ENCODE data around the gene OSBPL6.

DNA sequence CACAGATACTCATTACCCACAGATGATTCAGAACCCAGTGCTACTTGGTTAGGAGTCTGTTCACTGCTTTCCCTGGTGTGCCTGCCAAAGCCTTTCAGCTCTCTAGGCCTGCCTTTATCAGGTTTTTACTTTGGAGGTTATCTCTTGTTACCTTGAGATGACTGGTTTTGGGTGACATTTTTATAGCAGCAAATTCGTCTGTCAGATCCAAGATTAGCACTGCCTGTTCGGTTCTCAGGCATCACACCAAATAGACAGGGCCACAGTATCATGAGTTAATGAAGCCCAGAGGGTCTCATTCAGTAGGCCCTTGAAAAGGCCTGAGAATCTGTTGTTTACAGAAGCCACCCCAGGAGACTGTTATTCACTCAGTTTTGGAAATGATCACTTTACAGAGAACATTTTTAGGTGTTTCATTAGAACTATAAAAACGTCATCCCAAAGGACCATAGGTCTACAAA lies 121.2 kb downstream of the OSBPL6 start:
- TF ChIP-seq GATA3 (IDR thresholded peaks at IDR 0.05; ENCODE audit: low read depth, low read length): 0 out of 2 replicates have a peak, but pooled peaks have one; percentile 15
- peak; percentile 75 for TF ChIP-seq GATA2 (IDR thresholded peaks at IDR 0.05; ENCODE audit: low read depth, low read length)

Measured in SH-SY5Y (cell line).